OCI-M2 (cell line): ENCODE measurements around the gene PCDH19.
"Not testable (repeated sequence)": the region's sequence is repeated elsewhere in the genome, so short reads cannot be mapped to it uniquely, and the experiment has no call there.

Experiments used
- DNase-seq: peaks from one replicate; lab custom pipeline; 2025; ENCODE audit not compliant: unreplicated experiment; lab: John Stamatoyannopoulos, UW

The PCDH19 gene, protein sequence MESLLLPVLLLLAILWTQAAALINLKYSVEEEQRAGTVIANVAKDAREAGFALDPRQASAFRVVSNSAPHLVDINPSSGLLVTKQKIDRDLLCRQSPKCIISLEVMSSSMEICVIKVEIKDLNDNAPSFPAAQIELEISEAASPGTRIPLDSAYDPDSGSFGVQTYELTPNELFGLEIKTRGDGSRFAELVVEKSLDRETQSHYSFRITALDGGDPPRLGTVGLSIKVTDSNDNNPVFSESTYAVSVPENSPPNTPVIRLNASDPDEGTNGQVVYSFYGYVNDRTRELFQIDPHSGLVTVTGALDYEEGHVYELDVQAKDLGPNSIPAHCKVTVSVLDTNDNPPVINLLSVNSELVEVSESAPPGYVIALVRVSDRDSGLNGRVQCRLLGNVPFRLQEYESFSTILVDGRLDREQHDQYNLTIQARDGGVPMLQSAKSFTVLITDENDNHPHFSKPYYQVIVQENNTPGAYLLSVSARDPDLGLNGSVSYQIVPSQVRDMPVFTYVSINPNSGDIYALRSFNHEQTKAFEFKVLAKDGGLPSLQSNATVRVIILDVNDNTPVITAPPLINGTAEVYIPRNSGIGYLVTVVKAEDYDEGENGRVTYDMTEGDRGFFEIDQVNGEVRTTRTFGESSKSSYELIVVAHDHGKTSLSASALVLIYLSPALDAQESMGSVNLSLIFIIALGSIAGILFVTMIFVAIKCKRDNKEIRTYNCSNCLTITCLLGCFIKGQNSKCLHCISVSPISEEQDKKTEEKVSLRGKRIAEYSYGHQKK (N-terminal part only)

DNA sequence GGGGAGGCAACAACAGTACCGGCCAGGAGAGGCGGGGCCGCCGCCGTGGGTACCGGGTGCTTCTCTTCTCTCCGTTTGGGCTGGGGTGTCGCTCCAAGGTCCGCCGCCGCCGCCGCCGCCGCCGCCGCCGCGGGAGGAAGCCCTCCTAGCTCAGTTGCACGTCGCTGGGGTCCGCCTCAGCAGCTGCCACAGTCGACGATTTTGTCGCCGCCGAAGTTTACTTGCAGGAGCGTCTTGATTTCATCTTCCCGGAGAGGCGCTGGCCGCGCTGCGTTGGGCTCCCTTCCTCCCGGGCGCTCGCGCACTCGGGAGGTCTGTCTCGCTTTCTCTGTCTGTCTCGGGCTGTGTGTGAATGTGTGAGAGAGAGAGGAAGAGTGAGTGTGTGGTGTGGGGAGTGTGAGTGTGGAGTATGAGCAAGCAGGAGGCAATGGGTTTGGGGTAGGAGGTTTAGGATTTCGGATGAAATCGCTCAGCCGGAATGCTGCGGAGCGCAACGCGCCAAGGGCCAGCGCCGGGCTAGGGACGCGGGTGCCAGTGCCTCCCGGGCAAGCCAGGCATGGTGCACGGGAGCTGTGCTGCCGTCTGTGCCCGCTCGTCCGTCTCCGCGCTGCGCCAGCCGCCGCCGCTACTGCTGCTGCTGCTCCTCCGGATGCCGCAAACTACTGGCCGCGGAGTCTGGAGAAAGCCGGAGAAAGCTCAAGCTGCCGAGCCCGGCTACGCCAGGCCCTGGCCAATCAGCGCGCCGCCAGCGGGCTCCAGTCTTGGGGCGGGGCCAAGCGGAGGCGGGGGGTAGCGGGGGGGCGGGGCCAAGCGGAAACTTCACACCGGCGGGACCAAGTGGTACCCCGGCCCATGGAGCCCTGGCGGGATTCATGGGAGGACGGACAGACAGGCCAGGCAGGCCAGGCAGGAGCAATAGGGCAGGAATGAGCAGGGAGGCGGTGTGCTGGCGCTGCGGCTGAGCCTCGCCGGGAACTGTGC, at the start of gene PCDH19:
PCDH19 (minus strand) TSS at position 664 of the 981 bp plus-strand sequence. CDS start 1,676 bp downstream, outside the sequence.
- no peak for DNase-seq

DNA sequence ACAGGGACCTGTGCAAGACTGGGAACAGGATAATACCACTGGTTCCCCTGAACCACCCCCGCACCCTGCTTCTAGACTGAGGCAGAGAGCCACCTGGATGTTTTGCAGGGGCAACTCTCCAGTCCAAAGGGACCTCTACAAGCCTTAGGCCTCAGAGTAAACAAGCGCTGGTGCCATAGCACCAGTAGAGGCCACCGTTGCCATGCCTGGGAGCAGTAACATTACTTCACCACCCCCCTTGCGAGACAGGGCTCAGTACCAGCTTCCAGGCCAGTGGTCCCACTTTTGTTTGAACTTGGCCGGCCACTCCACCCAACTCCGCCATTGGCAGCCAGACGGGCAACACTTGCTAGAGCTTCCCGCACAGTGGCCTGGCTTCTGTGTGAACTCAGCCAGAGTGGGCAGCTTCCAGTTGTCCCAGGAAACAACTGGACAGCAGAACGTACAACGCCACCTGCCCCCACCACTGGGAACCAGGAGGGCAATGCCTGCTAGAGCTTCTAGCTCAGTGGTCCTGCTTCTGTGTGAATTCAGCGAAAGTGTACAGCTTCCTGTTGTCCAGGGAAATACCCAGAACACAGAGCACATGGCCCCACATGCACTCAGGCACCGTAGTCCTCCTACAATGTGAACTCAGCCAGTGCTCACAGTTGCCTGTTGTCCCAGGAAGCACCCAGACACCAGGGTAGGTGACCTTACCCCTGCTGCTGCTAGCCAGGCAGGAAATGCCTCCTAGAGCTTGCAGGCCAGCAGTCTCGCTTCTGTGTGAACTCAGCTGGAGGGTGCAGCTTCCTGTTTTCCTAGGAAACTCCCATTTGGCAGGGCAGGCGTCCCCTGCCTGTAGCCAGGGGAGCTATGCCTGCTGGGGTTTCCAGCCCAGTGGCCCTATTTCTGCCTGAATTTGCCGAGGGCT, 39.9 kb upstream of the PCDH19 start:
- DNase-seq = no peak

DNA sequence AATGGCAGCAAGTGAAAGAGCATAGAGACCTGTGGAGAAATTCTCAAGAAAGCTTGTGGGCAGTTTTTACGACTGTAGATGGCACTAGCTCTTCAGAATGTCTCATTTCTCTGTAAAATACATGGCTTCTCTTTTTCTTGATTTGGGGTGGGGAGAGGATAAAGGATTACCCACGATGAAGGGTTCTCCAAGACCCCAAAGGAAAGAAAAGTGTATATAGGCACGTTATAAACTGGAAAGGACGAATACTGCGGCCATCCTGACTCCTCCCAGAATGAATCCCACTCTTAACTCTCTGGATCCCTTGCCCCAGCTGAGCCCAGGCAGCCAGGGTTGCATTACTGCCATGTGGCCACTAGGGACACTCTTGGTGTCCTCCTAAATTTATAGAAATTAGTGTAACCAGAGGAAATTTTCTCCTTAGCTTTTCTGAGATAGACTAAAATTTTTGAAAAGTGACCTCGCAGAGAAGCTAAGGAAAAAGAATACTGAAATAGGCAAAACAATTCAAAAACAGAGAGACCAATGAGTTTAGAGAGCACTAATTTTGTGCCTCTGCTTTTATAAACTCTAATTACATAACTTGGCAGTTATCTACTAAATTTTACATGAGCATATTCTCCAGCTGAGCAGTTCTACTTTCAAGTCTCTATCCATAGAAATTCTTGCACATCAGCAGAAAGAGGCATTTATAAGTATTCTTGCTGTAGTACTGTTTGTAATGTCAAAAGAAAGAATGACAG, 37.8 kb upstream of the PCDH19 start:
- no peak for DNase-seq

DNA sequence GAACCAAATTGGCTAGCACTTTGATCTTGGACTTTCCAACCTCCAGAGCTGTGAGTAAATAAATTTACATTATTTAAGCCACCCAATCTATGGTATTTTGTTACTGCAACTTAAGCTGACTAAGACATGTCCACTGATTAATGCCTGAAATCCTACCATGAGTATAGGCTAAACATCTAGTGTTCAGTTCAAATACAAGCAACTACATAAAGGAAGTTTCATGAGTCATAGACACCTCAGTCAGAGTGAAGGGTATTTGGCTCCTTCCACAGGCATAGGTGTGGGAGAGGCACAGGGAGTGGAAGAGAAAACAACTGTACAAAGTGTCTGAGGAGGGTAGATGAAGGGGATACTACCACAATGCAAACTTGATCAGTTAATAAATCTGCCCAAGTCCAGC, 35.5 kb upstream of the PCDH19 start:
- no peak for DNase-seq

DNA sequence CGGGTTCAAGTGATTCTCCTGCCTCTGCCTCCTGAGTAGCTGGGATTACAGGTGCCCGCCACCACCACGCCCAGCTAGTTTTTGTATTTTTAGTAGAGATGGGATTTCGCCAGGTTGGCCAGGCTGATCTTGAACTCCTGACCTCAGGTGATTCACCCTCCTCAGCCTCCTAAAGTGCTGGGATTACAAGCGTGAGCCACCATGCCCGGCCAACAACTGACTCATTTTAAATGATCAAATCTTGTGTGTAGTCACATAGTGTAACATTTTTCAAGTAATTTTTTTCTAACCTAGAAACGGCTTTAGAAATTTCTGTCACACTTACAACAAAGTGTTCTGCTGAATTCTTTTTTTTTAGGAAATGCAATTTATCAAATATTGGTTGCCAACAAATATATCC, 31.2 kb upstream of the PCDH19 start:
- not testable (repeated sequence) for DNase-seq

DNA sequence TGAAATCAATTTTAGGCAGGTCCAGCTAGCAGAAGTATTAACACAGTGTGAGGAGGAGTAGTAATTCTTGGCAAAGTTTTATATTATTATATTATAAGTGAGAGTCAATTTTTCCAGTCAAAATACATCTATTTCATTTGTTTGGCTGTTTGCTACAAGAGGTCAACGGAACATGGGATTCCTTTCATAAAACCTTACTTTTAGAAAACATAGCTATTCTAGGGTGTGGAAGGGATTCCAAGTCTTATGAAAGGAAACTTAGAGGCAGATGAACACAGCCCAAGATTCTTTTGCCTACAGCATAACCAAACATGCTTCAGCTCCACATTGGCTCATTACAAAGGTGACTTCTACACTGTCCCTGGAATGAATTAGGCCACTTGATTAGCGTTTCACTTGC, 29.9 kb upstream of the PCDH19 start:
- no peak for DNase-seq

DNA sequence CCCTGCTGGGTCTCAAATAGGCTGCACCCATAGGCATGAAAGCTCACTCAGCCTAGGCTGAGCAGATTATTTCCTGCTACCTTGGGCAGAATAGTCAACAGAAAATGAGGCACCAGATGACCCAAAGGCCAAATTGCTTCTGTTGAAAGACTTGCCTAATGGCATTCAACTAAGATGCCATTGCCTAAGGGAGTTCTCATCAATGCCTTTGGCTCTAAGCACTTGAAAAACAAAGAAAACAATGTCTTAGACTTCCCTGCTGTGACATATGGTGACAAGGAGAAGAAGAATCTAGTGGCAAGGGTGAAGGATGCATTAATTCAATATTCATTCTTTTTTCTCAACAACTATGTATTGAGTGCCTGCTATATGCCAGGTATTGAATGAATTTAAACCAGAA, 25.7 kb upstream of the PCDH19 start:
- DNase-seq = no peak

DNA sequence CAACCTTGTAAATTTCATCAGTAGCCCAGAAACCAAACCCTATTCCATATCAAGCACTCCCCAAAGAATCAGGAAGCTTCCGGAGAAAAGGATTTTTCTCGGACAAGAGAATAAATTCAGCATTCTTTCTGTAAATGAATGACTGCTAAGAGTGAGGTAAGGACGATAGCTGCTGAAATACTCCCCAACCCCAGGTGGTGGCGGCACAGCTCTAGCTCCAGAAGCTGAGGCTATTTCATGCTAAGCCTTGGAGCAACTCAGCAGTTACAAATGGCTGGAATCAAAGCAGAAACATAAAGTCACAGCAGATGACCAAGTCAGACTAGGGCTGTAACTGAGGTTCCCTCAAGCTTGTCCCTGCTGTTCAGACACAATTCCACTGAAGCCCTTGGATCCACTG, 13.9 kb upstream of the PCDH19 start:
- DNase-seq = no peak

DNA sequence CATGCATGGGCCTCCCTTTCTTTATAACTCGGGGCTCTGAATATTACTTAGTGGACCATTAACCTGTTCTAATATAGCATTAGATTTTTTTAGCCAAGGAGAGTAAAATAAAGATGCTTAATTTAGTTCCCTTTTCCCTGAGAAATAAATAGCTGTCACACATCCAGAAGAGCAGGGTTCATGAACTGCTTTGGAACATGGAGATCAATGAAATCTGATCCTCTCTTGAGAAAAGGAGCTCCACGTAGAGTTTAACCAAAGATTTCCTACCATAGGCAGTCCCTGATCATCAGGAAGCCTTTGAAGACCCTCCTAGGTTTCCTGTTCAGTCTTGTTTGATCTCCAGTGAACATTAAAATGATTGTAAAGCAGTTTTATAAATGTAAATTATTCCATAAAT, 8.5 kb upstream of the PCDH19 start:
- no peak for DNase-seq

DNA sequence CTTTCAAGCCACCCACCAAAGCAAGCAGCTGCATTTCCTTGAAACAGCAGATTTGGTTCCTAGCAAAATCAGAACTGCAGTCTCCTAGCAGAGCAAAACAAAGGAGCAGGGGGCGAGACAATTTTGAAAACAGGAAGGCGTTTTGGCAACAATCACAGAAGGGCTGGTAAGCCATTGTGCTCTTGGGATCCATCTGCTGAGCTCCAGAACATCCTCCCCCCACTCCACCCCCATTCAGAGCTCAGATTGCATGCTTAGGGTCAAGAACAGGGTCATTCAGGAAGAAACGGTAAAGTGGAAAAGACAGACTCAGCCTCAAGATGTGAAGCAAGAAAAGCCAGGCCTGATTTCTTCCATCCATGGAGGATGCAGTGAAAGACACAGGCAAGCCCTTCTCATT, 7.6 kb upstream of the PCDH19 start:
- no peak for DNase-seq

DNA sequence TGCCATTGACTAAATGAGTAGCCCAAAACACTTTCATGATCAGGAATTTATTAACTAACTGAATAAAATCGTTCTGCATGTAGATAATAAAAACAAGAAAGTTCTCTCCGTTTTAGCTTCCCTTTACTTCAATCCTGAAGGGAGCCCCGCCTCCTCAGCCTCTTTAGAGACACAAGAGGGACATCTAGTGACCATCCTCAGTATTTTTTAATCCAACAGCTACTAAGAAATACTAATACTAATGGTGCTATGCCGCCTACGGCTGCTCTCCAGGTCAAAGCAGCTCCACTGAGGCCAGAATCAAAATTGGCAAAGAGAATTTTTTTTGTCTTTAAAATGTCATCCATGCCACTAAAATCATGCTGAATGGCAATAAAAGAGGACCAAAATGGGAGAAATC, 3.2 kb upstream of the PCDH19 start:
- no peak for DNase-seq

DNA sequence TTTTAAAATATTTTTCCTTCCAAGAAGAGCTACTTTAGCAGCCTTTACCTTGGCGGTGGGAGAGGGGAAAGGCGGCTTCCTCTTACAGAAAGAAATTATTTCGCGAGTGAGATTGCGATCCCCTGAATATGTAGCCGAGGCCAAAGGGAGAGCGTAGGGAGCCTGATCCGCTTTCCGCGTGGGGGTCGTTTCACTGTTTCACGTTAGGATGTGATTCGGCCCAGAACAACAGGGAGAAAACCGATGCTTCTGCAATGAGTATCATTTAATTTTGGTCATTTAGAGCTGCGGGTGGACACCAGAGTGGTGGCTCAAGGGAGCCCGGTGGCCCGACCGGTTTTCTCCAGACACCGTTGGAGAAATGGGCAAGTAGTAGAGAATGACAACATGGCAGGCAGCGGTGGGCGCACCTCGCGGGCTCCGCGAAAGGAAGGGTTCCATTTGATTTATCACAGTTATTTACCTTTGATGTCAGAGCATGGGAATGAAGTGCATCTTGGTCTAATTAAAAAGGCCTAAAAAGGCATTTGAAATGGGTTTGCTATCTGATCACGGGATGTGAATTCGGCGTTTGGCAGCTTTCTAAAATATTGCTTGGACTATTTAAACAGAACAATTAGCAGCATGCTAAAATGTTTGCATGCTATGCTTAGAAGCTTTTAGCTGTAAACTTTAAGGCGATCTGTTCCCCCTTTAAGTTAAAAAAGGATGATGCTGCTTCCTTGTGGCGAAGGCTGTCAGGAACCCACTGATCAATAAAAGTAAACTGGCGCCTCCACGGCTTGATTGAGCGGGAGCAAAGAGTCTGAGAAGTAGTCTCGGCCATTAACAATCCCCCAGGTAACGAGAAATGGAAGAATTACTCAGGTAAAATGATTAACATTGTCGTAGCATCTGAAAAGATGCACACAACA, 2.0 kb upstream of the PCDH19 start:
- DNase-seq = no peak

DNA sequence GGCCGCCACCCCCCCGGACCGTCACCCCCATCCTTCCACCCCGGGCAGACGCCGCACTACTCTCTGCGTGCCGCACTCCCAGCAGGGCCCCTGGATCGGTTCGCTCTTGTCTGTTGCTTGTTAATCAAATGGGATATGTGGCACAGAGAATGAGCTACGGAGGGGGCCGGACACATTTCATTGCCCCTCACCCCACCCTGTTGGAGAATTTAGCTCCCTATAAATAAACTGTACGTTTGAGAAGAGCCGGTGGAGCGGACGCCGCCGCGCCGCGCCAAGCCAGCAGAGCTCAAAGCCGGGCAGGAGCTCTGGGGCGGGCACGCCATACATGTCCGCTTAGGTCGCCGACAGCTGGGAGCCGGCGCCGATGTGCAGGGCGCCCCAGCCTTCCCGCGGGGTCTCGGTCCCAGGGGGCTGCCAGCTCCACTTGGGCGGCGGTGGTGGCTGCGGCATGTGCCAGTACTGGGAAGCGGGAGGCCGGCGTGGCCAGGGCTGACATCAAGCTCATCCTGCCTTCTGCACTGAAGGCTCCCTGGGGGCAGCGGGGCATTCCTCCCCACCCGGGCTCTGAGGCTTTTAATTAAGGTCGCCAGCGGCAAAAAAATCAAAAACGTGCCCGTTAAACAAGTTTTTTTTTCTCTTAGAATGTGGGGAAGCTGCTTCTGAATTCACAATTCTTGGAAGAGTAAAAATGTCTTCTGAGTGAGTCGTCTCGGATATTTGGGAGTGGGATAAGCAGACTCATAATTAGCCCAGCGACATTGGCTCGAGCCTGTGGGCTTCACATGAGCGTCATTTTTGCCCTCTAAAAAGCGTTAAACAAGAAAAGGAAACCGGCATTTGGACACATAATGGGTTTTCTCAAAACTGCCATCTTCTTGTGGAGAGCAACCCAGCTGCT, 1.1 kb upstream of the PCDH19 start:
- no peak for DNase-seq

DNA sequence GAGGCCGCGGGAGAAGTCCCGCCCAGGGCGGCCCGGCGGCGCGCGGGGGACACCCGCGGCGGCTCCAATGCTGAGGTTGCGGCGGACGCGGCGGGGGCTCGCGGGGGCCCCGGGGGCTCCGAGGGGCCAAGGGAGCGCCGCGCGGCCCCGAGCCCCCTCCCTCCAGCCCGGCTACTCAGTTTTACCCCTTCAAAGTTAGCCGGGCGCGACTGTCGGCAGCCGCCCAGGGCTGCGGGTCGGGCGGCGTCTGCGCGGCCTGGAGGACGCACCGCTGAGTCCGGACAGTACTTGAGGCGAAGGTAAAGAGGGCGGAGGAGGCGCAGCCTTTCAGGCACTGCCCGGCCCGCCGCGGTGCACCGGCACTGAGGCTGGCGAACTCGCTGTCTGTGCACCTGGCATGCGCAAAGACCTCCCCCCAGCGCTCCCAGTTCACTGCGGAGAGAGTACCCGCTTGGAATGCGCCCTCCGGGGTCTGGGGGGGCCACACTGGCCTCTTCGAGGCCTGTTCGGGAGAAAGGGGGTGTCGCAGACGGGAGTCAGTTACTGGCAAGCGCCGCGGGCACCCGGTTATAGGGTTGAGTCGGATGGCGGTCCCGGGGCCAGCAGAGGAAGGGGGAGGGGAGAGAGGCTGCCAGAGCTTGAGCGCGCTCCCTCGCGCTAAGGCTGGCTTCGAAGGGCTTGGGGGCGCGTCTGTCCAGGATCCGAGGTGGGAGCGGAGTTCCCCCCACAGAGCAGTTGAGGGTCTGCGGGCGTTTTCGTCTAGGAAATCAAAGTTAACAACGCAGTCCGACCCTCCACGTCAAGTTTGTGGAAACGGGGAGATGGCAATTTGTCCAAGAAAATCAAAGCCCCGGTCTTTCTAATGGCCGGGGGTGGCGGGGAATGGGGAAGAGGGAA, 1.1 kb downstream of the PCDH19 start:
- DNase-seq = no peak

DNA sequence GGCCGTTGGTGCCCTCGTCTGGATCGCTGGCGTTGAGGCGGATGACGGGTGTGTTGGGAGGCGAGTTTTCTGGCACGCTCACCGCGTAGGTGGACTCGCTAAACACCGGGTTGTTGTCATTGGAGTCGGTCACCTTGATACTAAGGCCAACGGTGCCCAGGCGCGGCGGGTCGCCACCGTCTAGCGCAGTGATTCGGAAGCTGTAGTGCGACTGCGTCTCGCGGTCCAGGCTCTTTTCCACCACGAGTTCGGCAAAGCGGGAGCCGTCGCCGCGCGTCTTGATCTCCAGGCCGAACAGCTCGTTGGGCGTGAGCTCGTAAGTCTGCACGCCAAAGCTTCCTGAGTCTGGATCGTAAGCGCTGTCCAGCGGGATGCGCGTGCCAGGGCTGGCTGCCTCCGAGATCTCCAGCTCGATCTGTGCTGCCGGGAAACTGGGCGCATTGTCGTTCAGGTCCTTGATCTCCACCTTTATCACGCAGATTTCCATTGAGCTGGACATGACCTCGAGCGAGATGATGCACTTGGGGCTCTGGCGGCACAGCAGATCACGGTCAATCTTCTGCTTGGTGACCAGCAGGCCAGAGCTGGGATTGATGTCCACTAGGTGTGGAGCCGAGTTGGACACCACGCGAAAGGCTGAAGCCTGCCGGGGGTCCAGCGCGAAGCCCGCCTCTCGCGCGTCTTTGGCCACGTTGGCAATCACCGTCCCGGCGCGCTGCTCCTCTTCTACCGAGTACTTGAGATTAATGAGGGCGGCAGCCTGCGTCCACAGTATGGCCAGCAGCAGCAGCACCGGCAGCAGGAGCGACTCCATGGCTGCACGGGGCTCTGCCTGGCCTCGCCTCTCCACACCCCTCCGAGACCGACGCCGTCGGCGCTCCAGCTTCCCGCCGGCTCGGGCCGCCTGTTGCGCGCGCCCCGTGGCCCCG, 2.0 kb downstream of the PCDH19 start:
- DNase-seq = no peak
